Activated naive CD8-positive, alpha-beta T cell treated with anti-CD3 and anti-CD28 coated beads, Interleukin-2, amount 50 U/mL, for 24 hours (primary cell): ENCODE data around the gene LUM.
"Not testable (repeated sequence)": the region's sequence is repeated elsewhere in the genome, so short reads cannot be mapped to it uniquely, and the experiment has no call there.

ENCODE experiments used
- ATAC-seq: fragments of 150-1000 bp; cut with Tn5 transposase; one replicate; pipeline ENCODE4 v1.10.0; 2021
- DNase-seq: peaks from one replicate; pipeline ENCODE4 v3.0.0; 2021
- H3K27ac Mint-ChIP-seq: one replicate; pipeline ENCODE4 v1.8.0; 2021; ENCODE audit warnings: mild to moderate bottlenecking, mixed read lengths
- H3K27me3 Mint-ChIP-seq: one replicate; pipeline ENCODE4 v1.8.0; 2021; ENCODE audit warnings: mixed read lengths
- H3K36me3 Mint-ChIP-seq: one replicate; pipeline ENCODE4 v1.8.0; 2021; ENCODE audit warnings: low read depth, mixed read lengths
- H3K4me1 Mint-ChIP-seq: one replicate; pipeline ENCODE4 v1.8.0; 2021; ENCODE audit warnings: mixed read lengths
- H3K4me3 Mint-ChIP-seq: one replicate; pipeline ENCODE4 v1.8.0; 2021; ENCODE audit warnings: mild to moderate bottlenecking, moderate library complexity, mixed read lengths
- H3K9me3 Mint-ChIP-seq: one replicate; pipeline ENCODE4 v1.8.0; 2021; ENCODE audit warnings: mixed read lengths

LUM gene

DNA sequence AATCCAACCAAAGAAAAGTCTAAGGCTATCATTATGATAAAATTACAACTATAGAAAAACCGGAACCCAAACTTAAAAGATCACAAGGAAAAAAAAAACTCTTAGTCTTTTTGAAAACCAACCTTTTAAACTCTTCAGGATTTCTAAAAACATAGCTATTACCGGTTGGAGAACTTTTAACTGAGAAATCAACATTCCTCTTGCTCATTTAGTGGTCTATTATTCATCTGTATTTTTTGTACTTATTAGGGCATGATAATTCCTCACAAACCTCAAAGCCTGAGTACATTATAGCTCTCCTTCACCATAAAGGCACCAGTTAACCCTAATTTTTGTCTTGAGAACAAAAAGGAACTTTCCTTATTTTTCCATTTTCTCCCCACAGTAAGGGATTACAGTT lies 10.4 kb downstream of the LUM start:
- no peak for ATAC-seq
- no peak for DNase-seq
- Mint-ChIP-seq H3K36me3 (no peaks in the 10 kb centered on the region), H3K4me1 (no peaks in the 10 kb centered on the region), H3K4me3 (no peak overlapping the region), H3K9me3 (no peaks in the 10 kb centered on the region), H3K27me3 (no peaks in the 10 kb centered on the region), H3K27ac (no peak overlapping the region)

DNA sequence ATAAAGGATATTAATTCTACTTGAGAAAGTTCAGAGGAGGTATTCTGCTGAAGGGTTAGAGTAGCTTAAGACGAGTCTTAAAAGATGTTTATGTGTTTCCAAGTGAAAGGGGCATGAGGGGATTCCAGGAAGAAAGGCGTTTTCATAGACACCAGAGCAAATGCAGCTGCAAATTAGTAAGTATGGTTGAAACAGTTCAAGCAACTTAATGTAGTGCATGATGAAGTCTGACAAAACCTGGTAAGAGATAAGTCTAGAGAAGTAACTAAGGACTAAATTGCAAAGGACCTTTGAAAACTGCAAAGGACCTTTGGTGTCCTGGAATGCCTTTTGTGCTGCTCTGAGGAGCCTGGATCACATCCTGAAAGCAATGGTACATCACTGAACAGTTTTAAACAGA lies 11.5 kb downstream of the LUM start:
- no peak for ATAC-seq
- H3K36me3 Mint-ChIP-seq = no peaks in the 10 kb centered on the region
- no peak for DNase-seq
- H3K4me1 Mint-ChIP-seq = no peaks in the 10 kb centered on the region
- no peak overlapping the region for H3K4me3 Mint-ChIP-seq
- no peaks in the 10 kb centered on the region for H3K9me3 Mint-ChIP-seq
- H3K27me3 Mint-ChIP-seq = no peaks in the 10 kb centered on the region
- H3K27ac Mint-ChIP-seq = no peak overlapping the region

DNA sequence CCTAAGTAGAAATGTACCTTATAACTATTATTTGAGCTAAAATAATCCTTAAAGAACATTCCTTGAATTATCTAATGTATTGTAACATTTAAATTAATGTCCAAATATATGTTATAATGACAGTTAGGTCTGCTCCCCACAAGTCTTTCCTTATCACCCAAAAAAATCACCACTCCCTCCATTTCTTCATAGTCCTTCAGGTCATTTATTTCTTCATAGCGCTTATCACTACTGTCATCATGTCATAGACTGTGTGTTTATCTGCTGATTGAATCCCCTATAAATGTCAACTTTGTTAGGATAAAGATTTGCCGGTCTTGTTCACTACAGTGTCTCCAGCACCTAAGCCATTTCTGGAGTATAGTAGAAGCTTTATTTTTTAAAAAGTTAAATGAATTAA lies 12.0 kb downstream of the LUM start:
- H3K4me3 Mint-ChIP-seq = no peak overlapping the region
- H3K36me3 Mint-ChIP-seq = no peaks in the 10 kb centered on the region
- H3K4me1 Mint-ChIP-seq = no peaks in the 10 kb centered on the region
- no peak for DNase-seq
- no peaks in the 10 kb centered on the region for H3K27me3 Mint-ChIP-seq
- no peak for ATAC-seq
- H3K27ac Mint-ChIP-seq = no peak overlapping the region
- peaks cover 3% of the 10 kb centered on the region for H3K9me3 Mint-ChIP-seq

DNA sequence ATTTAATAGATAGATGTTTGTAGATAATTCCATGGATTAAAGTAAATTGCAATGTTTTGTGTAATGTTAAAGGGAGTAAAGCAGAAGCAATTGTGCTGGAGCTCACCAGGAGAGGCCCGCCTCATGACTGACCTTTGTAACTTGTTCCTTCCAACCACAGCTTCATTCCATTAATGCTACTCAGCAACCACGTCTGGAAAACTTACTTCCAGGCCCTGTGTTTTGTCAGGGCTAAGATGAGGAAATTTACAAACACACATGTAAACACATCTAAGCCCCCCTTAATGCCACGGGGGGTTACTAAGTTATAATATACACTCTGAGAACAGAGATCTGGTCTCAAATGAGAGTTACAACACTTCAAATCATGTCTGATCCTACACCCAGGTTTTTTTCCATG lies 12.4 kb downstream of the LUM start:
- ATAC-seq = no peak
- H3K9me3 Mint-ChIP-seq = peaks cover 4% of the 10 kb centered on the region
- no peaks in the 10 kb centered on the region for H3K36me3 Mint-ChIP-seq
- H3K27ac Mint-ChIP-seq = no peak overlapping the region
- H3K4me3 Mint-ChIP-seq = no peak overlapping the region
- no peaks in the 10 kb centered on the region for H3K27me3 Mint-ChIP-seq
- no peaks in the 10 kb centered on the region for H3K4me1 Mint-ChIP-seq
- DNase-seq = no peak

DNA sequence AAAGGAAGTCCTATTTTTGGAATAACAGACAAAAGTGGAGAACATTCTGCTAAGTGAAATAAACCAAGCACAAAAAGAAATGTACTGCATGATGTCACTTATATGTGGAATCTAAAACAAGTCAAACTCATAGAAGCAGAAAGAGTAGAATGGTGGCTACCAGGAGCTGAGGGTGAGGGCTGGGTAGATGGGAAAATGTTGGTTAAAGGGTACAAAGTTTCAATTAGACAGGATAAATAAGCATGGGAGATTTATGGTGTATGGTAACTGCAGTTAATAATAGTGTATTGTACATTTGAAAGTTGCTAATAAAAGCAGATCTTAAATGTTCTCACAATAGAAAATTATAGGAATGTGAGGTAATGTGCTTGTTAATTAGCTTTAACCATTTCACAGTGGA lies 12.8 kb downstream of the LUM start:
- Mint-ChIP-seq H3K4me1 (no peaks in the 10 kb centered on the region), H3K27ac (no peak overlapping the region), H3K9me3 (peaks cover 4% of the 10 kb centered on the region), H3K4me3 (no peak overlapping the region), H3K27me3 (no peaks in the 10 kb centered on the region), H3K36me3 (no peaks in the 10 kb centered on the region)
- ATAC-seq (no peak), DNase-seq (no peak)

DNA sequence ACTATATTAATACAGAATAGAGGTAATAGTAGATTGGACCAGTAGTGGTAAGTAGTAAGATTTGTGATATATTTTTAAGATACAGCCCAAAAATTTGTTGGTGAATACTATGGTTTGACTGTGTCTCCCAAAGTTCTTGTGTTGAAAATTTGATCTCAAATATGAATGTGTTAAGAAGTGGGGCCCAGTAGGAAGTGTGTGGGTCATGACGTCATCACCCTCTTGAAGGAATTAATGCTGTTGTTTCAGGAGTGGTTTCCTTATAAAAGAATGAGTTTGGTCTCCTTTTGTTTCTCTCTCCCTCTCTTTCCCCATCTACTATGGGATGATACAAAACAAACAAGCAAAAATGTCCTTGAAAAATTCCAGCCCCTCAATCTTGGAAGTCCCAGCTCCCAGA lies 16.3 kb downstream of the LUM start:
- ATAC-seq = no peak
- no peak for DNase-seq
- H3K4me3 Mint-ChIP-seq = no peak overlapping the region
- no peaks in the 10 kb centered on the region for H3K27me3 Mint-ChIP-seq
- no peaks in the 10 kb centered on the region for H3K4me1 Mint-ChIP-seq
- H3K27ac Mint-ChIP-seq = no peak overlapping the region
- no peaks in the 10 kb centered on the region for H3K36me3 Mint-ChIP-seq
- H3K9me3 Mint-ChIP-seq = peaks cover 17% of the 10 kb centered on the region

DNA sequence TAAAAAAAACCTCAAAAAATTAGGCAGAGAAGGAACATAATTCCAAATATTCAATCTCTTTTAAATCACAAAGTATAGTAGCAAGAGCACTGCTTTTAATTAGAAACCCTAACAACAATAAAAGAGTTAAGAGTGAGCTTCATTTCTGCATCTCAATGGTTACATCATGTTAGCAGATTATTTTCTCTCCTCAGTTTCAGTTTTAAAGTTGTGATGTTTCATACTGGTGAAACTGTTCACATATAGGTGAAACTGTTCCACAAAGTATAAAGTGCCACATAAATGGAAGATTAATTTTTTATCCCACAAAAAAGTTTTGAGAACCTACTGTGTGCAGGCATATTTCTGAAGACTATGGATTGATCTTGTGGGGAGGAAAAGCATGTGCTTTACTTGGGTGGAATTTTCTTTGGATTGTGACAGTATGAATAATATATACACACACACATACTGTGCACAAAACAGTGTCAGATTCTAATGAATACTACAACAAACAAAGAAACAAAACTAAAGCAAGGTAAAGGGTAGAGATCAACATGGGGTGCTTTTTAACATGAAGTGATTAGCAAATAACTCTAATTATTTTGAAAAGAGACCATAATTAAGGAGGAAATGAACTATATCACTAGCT lies 17.1 kb downstream of the LUM start:
- Mint-ChIP-seq H3K4me3 (no peak overlapping the region), H3K27ac (no peak overlapping the region), H3K4me1 (no peaks in the 10 kb centered on the region), H3K27me3 (no peaks in the 10 kb centered on the region), H3K36me3 (no peaks in the 10 kb centered on the region), H3K9me3 (peaks cover 24% of the 10 kb centered on the region)
- ATAC-seq (no peak), DNase-seq (no peak)

DNA sequence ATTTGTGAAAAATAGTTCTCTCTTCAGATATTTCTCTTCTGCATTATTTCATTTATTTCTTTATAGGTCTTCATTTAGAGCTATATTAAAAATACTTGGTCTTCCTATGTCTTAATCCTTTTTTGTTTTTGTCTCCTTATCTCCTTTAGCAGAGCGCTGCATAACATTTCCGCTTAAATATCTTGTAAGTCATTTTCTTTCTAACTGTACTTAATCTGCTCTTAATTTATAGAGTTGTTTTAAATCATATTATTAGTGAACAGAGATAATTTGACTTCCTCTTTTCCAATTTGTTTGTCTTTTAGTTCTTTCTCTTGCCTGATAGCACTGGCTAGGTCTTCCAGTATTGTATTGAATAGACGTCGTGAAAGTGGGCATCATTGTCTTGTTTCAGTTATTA lies 18.0 kb downstream of the LUM start:
- ATAC-seq (no peak), DNase-seq (no peak)
- Mint-ChIP-seq H3K4me3 (no peak overlapping the region), H3K36me3 (no peaks in the 10 kb centered on the region), H3K4me1 (no peaks in the 10 kb centered on the region), H3K27ac (no peak overlapping the region), H3K9me3 (peaks cover 32% of the 10 kb centered on the region), H3K27me3 (no peaks in the 10 kb centered on the region)

DNA sequence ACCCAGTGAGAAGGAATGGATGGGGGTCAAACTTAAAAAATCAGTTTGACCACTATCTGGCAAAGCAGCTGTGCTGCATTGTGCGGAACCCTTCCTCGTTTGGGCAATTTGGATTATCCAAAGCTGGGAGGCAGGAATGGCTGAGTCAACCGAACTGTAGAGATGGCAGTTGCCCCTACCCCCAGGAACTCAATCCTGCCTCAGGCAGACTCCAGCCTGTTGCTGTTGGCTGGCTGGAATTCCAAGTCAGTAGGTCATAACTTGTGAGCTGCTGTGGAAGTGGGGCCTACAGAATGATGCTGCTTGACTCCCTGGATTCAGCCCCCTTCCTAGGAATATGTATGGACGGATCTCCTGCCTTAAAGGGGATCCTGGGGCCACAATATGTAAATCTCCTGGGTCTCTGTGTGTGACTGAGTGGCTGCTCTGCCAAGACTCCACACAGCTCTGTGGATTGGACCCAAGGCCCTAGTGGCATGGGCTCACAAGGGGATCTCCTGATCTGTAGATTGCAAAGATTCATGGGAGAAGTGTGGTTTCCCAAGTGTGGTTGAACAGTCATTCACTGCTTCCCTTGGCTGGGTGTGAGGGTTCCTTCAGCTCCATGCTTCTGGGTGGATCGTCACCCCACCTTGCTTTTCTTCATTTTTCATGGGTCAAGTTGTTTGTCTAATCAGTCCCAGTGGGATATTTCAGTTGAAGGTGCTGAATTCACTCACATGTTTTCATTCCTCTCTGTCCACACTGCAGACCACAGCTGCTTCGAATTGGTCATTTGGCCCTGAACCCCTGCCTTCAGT lies 19.2 kb downstream of the LUM start:
- no peak for DNase-seq
- Mint-ChIP-seq H3K9me3 (peaks cover 33% of the 10 kb centered on the region), H3K4me3 (no peak overlapping the region), H3K36me3 (no peaks in the 10 kb centered on the region), H3K27me3 (no peaks in the 10 kb centered on the region), H3K27ac (no peak overlapping the region), H3K4me1 (no peaks in the 10 kb centered on the region)
- ATAC-seq = no peak

DNA sequence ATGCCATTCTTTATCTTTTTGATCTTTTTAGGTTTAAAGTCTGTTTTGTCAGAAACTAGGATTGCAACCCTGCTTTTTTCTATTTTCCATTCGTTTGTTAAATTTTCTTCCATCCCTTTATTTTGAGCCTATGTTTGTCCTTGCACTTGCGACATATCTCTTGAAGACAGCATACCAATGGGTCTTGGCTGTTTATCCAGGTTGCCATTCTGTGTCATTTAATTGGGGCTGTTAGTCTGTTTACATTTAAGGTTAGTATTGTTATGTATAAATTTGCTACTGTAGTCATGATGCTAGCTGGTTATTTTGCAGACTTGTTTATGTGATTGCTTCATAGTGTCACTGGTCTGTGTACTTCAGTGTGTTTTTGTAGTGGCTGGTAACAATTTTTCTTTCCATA lies 21.3 kb downstream of the LUM start:
- H3K27ac Mint-ChIP-seq, H3K27me3 Mint-ChIP-seq, H3K4me1 Mint-ChIP-seq, ATAC-seq, DNase-seq, H3K36me3 Mint-ChIP-seq, H3K4me3 Mint-ChIP-seq: not testable (repeated sequence)
- H3K9me3 Mint-ChIP-seq = peaks cover 33% of the 10 kb centered on the region

DNA sequence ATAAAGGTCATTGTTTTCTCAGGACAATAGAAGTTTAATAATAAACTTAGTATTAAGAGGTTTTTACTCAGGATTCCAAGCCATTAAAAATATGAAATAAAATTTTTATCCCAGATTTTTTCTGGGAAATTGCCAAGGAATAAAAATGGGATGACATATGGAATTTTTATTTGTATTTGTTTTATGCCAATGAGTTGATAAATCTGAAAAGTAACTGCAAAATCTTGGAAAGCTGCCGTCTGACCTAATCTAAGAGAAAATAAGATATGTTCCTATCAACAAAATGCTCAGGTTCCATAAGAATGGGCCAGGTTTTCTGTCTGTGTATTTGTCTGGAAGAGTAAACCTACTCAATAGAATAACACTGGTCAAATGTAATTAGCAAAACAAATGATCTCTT lies 31.3 kb downstream of the LUM start:
- H3K27ac Mint-ChIP-seq = no peak overlapping the region
- no peaks in the 10 kb centered on the region for H3K9me3 Mint-ChIP-seq
- no peak for DNase-seq
- ATAC-seq = no peak
- H3K27me3 Mint-ChIP-seq = peaks cover 3% of the 10 kb centered on the region
- H3K36me3 Mint-ChIP-seq = no peaks in the 10 kb centered on the region
- no peaks in the 10 kb centered on the region for H3K4me1 Mint-ChIP-seq
- H3K4me3 Mint-ChIP-seq = no peak overlapping the region

DNA sequence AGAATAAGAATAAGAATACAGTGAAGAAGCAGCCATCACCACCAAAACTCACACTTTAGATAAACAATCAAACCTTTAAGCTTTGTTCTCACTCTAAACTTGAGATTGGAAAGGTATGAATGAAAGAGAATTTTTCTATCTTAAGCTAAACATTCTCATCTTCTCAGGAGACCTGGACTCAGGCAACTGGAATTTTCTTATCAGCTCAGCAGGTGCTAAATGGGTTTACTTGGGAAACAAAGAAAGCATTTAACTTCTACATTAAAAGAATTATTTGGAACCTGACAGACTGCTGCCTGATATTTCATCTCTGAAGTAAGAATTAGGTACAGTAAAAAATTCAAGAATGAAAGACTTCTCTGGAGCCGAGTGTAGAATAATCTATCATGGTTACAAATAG lies 32.8 kb downstream of the LUM start:
- Mint-ChIP-seq H3K4me1 (no peaks in the 10 kb centered on the region), H3K27me3 (peaks cover 3% of the 10 kb centered on the region), H3K27ac (no peak overlapping the region), H3K4me3 (no peak overlapping the region), H3K36me3 (no peaks in the 10 kb centered on the region), H3K9me3 (no peaks in the 10 kb centered on the region)
- no peak for ATAC-seq
- DNase-seq = no peak

DNA sequence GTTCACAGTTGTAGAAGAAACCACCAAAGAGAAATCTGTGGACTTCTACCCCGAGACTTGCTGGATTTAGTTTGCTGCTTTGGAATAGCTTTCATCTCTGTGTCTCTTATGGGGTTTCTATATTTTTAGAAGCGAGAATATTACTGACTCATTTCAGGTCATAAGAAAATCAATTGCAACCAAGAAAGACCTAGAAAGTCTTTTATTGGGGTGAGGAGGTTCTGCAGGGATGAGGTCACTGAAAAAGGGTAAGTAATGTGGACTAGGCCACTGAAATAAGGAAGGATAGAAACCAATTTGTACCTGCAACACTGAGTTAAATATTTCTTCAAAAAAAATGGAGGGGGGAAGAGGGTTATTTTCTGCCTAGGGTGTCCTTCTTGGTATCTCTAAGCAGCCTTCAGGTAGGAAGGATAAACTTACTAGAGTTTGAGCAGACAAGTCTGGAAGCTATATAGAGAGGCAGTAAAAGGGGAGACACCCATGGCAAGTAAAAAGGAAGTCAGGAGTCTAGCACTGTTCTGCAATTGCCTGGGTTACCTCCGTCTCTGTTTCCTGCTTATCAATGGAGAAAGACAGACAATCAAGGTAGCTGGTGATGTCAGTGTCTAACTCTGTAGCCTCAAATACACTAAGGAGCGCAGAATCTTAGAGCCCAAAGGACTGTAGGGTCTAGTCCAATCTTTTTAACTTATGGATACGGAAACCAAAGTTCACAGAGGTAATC lies 33.9 kb downstream of the LUM start:
- Mint-ChIP-seq H3K4me3 (no peak overlapping the region), H3K36me3 (no peaks in the 10 kb centered on the region), H3K27me3 (peaks cover 3% of the 10 kb centered on the region), H3K4me1 (no peaks in the 10 kb centered on the region), H3K27ac (no peak overlapping the region), H3K9me3 (no peaks in the 10 kb centered on the region)
- DNase-seq = no peak
- ATAC-seq = no peak

DNA sequence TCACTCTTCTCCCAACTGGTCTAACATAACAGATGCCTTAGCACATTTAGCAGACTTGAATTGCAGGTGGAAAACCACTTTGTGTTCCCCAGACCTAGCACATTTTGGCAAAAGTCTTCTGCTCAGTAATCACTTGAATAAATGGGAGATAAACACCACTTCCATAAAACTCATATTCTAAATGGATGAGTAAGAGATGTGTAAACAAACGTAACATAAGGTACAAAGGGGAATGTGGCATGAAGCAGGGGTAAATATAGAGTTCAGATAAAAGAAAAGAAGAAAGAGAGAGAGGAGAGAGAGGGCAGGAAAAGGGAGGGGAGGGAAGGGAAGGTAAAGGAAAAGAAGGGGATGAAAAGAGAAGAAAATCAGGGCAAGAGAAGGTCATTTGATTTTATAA lies 36.4 kb downstream of the LUM start:
- H3K27me3 Mint-ChIP-seq = peaks cover 3% of the 10 kb centered on the region
- DNase-seq (no peak), ATAC-seq (no peak)
- no peaks in the 10 kb centered on the region for H3K4me1 Mint-ChIP-seq
- H3K36me3 Mint-ChIP-seq = no peaks in the 10 kb centered on the region
- no peak overlapping the region for H3K27ac Mint-ChIP-seq
- H3K9me3 Mint-ChIP-seq = no peaks in the 10 kb centered on the region
- H3K4me3 Mint-ChIP-seq = no peak overlapping the region

DNA sequence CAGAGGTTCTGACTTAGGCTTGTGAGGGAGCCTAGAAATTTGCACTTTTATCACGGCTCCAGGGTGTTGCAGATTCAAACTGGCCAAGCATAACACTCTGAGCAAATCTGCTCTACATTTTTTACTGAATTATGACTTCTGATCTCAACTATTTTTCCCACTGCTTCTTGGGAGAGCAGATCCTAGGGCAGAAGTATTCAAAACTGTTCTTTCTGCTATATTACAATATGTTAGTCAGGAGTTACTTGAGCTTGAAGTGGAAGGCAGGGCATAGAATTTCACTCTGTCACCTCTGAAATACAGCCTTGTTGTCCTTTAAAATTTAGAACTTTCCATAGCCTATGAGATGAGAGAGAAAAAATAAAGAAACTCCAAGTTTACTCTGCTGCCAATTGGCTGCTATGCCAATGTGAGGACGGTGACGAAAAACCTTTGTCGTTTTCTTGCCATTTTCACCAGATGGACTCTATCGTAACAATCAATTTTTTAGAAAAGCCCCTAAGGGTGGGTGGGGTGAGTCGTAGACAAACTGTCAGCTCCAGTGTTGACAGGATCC lies 37.1 kb downstream of the LUM start:
- Mint-ChIP-seq H3K27ac (no peak overlapping the region), H3K4me3 (no peak overlapping the region), H3K4me1 (no peaks in the 10 kb centered on the region), H3K27me3 (peaks cover 3% of the 10 kb centered on the region), H3K36me3 (no peaks in the 10 kb centered on the region), H3K9me3 (no peaks in the 10 kb centered on the region)
- ATAC-seq = no peak
- DNase-seq = no peak
